Right lobe of liver (tissue), 4 donors: Measurements from ENCODE around the gene CADM2.

Source experiments
- CTCF ChIP-seq, 4 donors: fragments of 200-600 bp in 3 of 4; fragments of 450-650 bp in 1 of 4; IDR thresholded peaks; one replicate each; pipeline versions ENCODE4 v1.5.1 to v1.8.0; 2016 to 2022; ENCODE audit warnings: antibody characterized with exemption in 4 of 4, mild to moderate bottlenecking in 2 of 4
- POLR2A ChIP-seq: fragments of 450-650 bp; IDR thresholded peaks from one replicate; pipeline ENCODE4 v1.6.1; 2017; ENCODE audit warnings: antibody characterized with exemption, mild to moderate bottlenecking
- donor health status: DM: no; HTN: no; CAD: no.
- donor health status: DM: no; HTN: no; CAD: no.
- donor health status: DM: no; HTN: yes; CAD: no.

GRCh38 chr3:85721409-85722145, 762.8 kb downstream of the CADM2 start:
- no peak for TF ChIP-seq CTCF (IDR thresholded peaks at IDR 0.05)
- no peak for TF ChIP-seq POLR2A
